Stomach (tissue), 9 donors: ENCODE results near the gene NRN1L. TPM values are rescaled to one million over a fixed set of nuclear protein-coding genes. Genes with fewer than 3 reads are reported as not detected.

ENCODE experiments used
- DNase-seq, 2 donors: peaks; one replicate each; pipeline versions ENCODE4 v3.0.0 to v3.0.0-alpha.2; 2013 to 2019
- H3K27ac ChIP-seq, 5 donors: fragments of 200-600 bp in 4 of 5; sonication (generic) in 4 of 5; one replicate each; pipeline ENCODE4 v1.5.1; 2013 to 2019; ENCODE audit warnings: mild to moderate bottlenecking in 1 of 5, moderate library complexity in 1 of 5
- H3K27me3 ChIP-seq, 3 donors: fragments of 200-600 bp; sonication (generic); one replicate each; pipeline ENCODE4 v1.5.1; 2017 to 2019; ENCODE audit warnings: mixed run types in 1 of 3
- H3K36me3 ChIP-seq, 4 donors: fragments of 200-600 bp; sonication (generic); 1 replicate in 3 of 4; 2 replicates in 1 of 4; pipeline ENCODE4 v1.5.1; 2016 to 2019
- H3K4me1 ChIP-seq, 4 donors: fragments of 200-600 bp; sonication (generic); one replicate each; pipeline ENCODE4 v1.5.1; 2016 to 2019
- H3K4me3 ChIP-seq, 4 donors: fragments of 200-600 bp; sonication (generic) in 3 of 4; one replicate each; pipeline ENCODE4 v1.5.1; 2016 to 2019; ENCODE audit warnings: mild to moderate bottlenecking in 1 of 4
- H3K9me3 ChIP-seq, 4 donors: fragments of 200-600 bp; sonication (generic); one replicate each; pipeline ENCODE4 v1.5.1; 2016 to 2019
- EP300 ChIP-seq: sonication (generic); formaldehyde crosslinking; IDR thresholded peaks from one replicate; pipeline ENCODE4 v1.6.1; 2017; ENCODE audit warnings: antibody characterized with exemption
- POLR2A ChIP-seq, 4 donors: fragments of 450-650 bp; IDR thresholded peaks; one replicate each; pipeline ENCODE4 v1.6.1; 2016; ENCODE audit warnings: antibody characterized with exemption in 4 of 4, control low read depth in 2 of 4, mild to moderate bottlenecking in 1 of 4, moderate library complexity in 1 of 4
- POLR2AphosphoS5 ChIP-seq, 3 donors: sonication (generic); formaldehyde crosslinking; IDR thresholded peaks; one replicate each; pipeline ENCODE4 v1.6.1; 2016; ENCODE audit warnings: antibody characterized with exemption in 3 of 3
- WGBS, 5 donors: extraction: QIAGEN DNeasy Blood & Tissue Kit in 3 of 5; methylation state at CpG; one replicate each; pipeline versions ENCODE4 v1.1.5 to v1.1.7; 2013 to 2018; 5-methylcytosine and 5-hydroxymethylcytosine counted together
- intact Hi-C: fragments of 100-400 bp; cut with DNase I; formaldehyde crosslinking; loops from one replicate; pipeline ENCODE4 v1.15.1; 2023; ENCODE audit warnings: low total_unique reads
- polyA plus RNA-seq, 3 donors: library from polyadenylated mRNA; stranded (reverse); fragments of 200-250 nt; gene quantifications; one replicate each; pipeline ENCODE4 v1.2.3, GENCODE V29; 2013
- total RNA-seq, 5 donors: library from RNA; depleted of rRNA; stranded (reverse); fragments of >200 nt; gene quantifications; one replicate each; pipeline versions ENCODE4 v1.1.0 to v1.2.3, GENCODE V29; 2014 to 2016
- TF ChIP-seq, protein P1 (sequence below), 7 experiments: fragments of 450-650 bp in 4 of 7; fragments of 200-600 bp in 3 of 7; sonication (generic) in 3 of 7; IDR thresholded peaks; one replicate each; pipeline ENCODE4 v1.5.1; 2016 to 2019; ENCODE audit warnings: antibody characterized with exemption in 7 of 7, control low read depth in 2 of 7, mild to moderate bottlenecking in 1 of 7
- donor health status: healthy with polysubstance abuse.
- donor health status: Bipolar disorder and iron deficiency.
- donor health status: healthy.

The NRN1L gene
- total and polyA plus RNA-seq, 8 donors, result 2.0 to 2.7 TPM; not detected in 6

GRCh38 chr16:67917852-67918236 lies 33.2 kb downstream of the NRN1L start:
- Histone ChIP-seq H3K36me3 (peaks cover 15 to 72% (median 48%) of the 10 kb centered on the region in 4 donors), H3K4me3 (no peak overlapping the region), H3K4me1 (peaks cover 6 to 45% (median 29%) of the 10 kb centered on the region in 4 donors), H3K27ac (peak overlapping the region in 3 of 5 donors; percentile 20 to 66 (median 46)), H3K9me3 (no peaks in the 10 kb centered on the region), H3K27me3 (no peaks in the 10 kb centered on the region)
- 70 to 85% (median 77%) methylated on average over 4 of the region's 4 CpGs for WGBS, 5 donors
- no peak for DNase-seq
- intact Hi-C loops, result no loop called here
- no peak for TF ChIP-seq EP300
- TF ChIP-seq POLR2AphosphoS5 (IDR thresholded peaks at IDR 0.05), result no peak

DNA sequence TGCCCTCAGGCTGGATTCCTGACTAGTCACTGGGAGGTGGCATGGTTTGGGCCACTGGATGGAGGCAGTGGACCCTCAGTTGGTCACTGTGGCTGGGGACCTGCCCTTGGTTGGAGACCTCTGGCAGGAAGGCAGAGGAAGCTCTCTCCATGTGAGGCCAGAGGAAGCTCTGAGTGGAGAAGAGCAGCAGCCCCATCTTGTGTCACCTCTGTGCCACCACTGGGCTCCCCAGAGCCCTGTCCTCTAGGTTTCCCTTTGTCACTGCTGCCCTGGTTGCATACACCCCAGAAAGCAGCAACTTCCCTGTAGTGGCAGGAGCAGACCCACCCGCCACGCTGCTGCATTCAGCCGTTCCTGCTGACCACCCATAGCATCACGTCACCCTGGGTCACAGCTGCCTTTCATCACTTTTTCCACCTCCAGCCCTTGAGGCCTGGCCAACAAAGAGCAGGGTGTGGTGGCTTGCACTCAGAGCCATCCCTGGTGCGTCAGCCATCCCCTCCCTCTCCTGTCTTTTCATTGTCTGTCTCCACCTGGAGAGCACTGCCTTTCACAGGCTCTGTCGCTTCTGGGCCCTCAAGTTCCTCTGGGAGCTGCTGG lies 35.0 kb downstream of the NRN1L start:
- intact Hi-C loops, result no loop called here
- no peak overlapping the region for H3K27ac ChIP-seq
- DNase-seq, result no peak
- no peaks in the 10 kb centered on the region for H3K9me3 ChIP-seq
- 81 to 89% (median 86%) methylated on average over 6 of the region's 6 CpGs for WGBS, 5 donors
- peaks cover 6 to 54% (median 32%) of the 10 kb centered on the region in 4 donors for H3K4me1 ChIP-seq
- no peaks in the 10 kb centered on the region for H3K27me3 ChIP-seq
- no peak overlapping the region for H3K4me3 ChIP-seq
- TF ChIP-seq POLR2AphosphoS5 (IDR thresholded peaks at IDR 0.05), result no peak
- TF ChIP-seq EP300, result no peak
- TF ChIP-seq, protein P1, sequence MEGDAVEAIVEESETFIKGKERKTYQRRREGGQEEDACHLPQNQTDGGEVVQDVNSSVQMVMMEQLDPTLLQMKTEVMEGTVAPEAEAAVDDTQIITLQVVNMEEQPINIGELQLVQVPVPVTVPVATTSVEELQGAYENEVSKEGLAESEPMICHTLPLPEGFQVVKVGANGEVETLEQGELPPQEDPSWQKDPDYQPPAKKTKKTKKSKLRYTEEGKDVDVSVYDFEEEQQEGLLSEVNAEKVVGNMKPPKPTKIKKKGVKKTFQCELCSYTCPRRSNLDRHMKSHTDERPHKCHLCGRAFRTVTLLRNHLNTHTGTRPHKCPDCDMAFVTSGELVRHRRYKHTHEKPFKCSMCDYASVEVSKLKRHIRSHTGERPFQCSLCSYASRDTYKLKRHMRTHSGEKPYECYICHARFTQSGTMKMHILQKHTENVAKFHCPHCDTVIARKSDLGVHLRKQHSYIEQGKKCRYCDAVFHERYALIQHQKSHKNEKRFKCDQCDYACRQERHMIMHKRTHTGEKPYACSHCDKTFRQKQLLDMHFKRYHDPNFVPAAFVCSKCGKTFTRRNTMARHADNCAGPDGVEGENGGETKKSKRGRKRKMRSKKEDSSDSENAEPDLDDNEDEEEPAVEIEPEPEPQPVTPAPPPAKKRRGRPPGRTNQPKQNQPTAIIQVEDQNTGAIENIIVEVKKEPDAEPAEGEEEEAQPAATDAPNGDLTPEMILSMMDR (IDR thresholded peaks at IDR 0.05), result no peak
- TF ChIP-seq POLR2A (IDR thresholded peaks at IDR 0.05), result no peak
- peaks cover 18 to 75% (median 60%) of the 10 kb centered on the region in 4 donors for H3K36me3 ChIP-seq

DNA sequence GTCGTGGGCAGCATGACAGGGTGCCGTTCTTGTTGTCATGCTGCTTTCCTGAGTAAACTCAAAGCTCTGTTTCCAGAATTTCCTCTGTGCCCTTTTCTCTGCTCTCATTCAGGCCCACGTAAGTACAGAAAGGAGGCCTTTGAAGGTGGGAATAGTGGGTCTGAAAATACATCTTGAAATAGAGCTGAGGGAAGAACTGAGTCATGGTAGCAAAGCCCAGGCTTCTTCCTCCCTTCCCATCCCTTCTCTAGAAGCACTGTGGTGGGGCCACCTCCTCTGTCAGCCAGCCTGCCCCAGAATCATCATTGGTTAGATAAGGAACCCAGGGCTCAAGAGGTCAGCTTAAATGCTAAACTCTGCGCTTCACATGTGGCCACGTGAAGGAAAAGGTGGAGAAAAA lies 37.5 kb downstream of the NRN1L start:
- DNase-seq, result no peak
- Histone ChIP-seq H3K27ac (no peak overlapping the region), H3K9me3 (no peaks in the 10 kb centered on the region), H3K4me1 (peaks cover 12 to 49% (median 26%) of the 10 kb centered on the region in 4 donors), H3K4me3 (no peak overlapping the region), H3K36me3 (peaks cover 18 to 66% (median 49%) of the 10 kb centered on the region in 4 donors), H3K27me3 (no peaks in the 10 kb centered on the region)
- 66 to 78% (median 69%) methylated on average over 5 of the region's 5 CpGs for WGBS, 5 donors
- TF ChIP-seq POLR2AphosphoS5 (IDR thresholded peaks at IDR 0.05) (no peak), EP300 (no peak), POLR2A (IDR thresholded peaks at IDR 0.05) (no peak)
- TF ChIP-seq, protein P1 (IDR thresholded peaks at IDR 0.05), result no peak
- intact Hi-C loops, result no loop called here

DNA sequence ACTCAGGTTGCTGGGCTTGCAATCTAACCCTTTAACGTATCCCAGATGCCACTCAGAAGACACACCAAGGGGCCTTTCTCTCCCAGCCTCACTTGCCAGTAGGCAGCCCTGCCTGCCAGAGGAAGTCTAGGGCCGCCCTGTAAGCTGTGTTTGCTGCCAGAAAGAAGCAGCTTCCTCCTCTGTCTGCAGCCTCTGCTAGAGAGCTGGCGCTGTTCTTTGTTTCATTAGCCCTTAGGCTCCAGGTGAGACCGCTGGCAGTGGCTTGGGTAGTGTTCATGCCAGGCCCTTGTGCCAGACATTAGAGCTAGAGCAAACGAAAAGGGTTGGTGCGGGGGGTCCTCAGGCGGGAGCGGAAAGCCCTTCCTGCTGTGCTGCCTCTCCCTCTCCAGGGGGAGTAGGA lies 38.1 kb downstream of the NRN1L start:
- 72 to 79% (median 74%) methylated on average over 7 to 8 of the region's 8 CpGs for whole genome bisulfite sequencing, 5 donors
- H3K4me3 ChIP-seq, result no peak overlapping the region
- TF ChIP-seq EP300 (no peak), POLR2AphosphoS5 (IDR thresholded peaks at IDR 0.05) (no peak), POLR2A (IDR thresholded peaks at IDR 0.05) (no peak)
- TF ChIP-seq, protein P1 (IDR thresholded peaks at IDR 0.05), result no peak
- no peak overlapping the region for H3K27ac ChIP-seq
- intact Hi-C loops, result no loop called here
- no peak for DNase-seq
- peaks cover 12 to 44% (median 21%) of the 10 kb centered on the region in 4 donors for H3K4me1 ChIP-seq
- no peaks in the 10 kb centered on the region for H3K9me3 ChIP-seq
- no peaks in the 10 kb centered on the region for H3K27me3 ChIP-seq
- peaks cover 22 to 66% (median 49%) of the 10 kb centered on the region in 4 donors for H3K36me3 ChIP-seq
